ENCODE measurements around the gene FRMD8.

The FRMD8 gene

GRCh38 chr11:65400307-65401072, 14.1 kb downstream of the FRMD8 start:
- Mint-ChIP-seq H3K4me1 (peaks cover 12% of the 10 kb centered on the region), H3K4me3 (no peak overlapping the region), H3K36me3 (ENCODE audit: low read depth) (peaks cover 28% of the 10 kb centered on the region), H3K9me3 (no peaks in the 10 kb centered on the region), H3K27me3 (ENCODE audit: low read depth) (no peaks in the 10 kb centered on the region), H3K27ac (no peak overlapping the region)
- TF ChIP-seq, protein P1, sequence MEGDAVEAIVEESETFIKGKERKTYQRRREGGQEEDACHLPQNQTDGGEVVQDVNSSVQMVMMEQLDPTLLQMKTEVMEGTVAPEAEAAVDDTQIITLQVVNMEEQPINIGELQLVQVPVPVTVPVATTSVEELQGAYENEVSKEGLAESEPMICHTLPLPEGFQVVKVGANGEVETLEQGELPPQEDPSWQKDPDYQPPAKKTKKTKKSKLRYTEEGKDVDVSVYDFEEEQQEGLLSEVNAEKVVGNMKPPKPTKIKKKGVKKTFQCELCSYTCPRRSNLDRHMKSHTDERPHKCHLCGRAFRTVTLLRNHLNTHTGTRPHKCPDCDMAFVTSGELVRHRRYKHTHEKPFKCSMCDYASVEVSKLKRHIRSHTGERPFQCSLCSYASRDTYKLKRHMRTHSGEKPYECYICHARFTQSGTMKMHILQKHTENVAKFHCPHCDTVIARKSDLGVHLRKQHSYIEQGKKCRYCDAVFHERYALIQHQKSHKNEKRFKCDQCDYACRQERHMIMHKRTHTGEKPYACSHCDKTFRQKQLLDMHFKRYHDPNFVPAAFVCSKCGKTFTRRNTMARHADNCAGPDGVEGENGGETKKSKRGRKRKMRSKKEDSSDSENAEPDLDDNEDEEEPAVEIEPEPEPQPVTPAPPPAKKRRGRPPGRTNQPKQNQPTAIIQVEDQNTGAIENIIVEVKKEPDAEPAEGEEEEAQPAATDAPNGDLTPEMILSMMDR (IDR thresholded peaks at IDR 0.05; ENCODE audit: unreplicated experiment in 3 of 3) = no peak

DNA sequence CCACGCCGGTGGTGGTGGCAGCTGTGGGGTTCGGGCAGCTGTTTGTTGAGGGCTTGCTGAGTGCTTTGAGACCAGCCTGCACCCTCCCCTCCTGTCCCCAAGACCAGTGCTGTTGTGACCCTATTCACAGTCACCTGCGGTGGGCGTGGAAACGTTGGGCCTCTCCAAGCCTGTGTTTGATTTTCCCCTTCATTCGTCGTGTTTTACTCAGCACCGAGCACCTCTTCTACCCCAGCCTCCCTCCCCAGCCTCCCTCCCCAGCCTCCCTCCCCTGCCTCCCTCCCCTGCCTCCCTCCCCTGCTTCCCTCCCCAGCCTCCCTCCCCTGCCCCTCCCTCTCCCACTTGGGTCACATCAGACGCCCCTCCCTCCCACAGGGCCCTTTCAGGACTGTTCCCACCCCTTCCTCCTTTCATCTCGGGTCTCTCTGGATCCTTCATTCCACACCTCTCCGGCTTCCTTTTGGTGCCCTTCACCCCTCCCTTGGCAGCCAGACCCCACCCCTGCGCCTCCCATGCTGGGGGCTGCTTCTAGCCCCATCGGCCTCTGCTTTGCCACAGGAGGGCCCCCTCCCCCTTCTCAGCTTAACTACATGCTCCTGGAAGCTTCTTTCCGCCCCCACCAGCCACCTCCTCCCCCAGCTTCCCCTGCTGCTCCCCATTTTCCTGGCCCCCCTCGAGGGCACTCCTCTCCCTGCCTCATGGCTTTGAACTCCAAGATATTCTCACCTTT, 14.8 kb downstream of the FRMD8 start:
- H3K4me1 Mint-ChIP-seq = peaks cover 12% of the 10 kb centered on the region
- peaks cover 28% of the 10 kb centered on the region for H3K36me3 Mint-ChIP-seq (ENCODE audit: low read depth)
- H3K9me3 Mint-ChIP-seq = no peaks in the 10 kb centered on the region
- no peaks in the 10 kb centered on the region for H3K27me3 Mint-ChIP-seq (ENCODE audit: low read depth)
- TF ChIP-seq, protein P1 (IDR thresholded peaks at IDR 0.05; ENCODE audit: unreplicated experiment in 3 of 3) = no peak
- H3K27ac Mint-ChIP-seq = peak overlapping the region in 1 of 3 experiments; percentile 35
- H3K4me3 Mint-ChIP-seq = no peak overlapping the region

DNA sequence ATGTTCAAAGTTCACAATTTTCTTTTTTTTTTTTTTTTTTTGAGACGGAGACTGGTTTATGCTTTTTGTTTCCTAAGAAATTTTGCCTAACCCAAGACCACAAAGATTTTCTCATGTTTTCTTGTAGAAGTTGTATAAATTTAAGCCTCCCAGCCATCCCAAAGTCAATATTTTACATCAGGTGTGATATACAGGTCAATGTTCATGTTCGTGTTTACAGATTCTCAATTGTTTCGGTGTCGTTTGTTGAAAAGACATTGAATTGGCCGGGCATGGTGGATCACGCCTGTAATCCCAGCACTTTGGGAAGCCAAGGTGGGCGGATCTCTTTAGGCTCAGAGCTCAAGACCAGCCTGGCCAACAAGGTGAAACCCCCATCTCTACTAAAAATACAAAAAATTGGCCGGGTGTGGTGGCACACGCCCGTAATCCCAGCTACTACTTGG, 15.4 kb downstream of the FRMD8 start:
- H3K4me3 Mint-ChIP-seq = no peak overlapping the region
- H3K9me3 Mint-ChIP-seq = no peaks in the 10 kb centered on the region
- H3K27me3 Mint-ChIP-seq (ENCODE audit: low read depth) = no peaks in the 10 kb centered on the region
- peaks cover 12% of the 10 kb centered on the region for H3K4me1 Mint-ChIP-seq
- H3K27ac Mint-ChIP-seq = peak overlapping the region in 1 of 3 experiments; percentile 35
- peaks cover 28% of the 10 kb centered on the region for H3K36me3 Mint-ChIP-seq (ENCODE audit: low read depth)
- TF ChIP-seq, protein P1 (IDR thresholded peaks at IDR 0.05; ENCODE audit: unreplicated experiment in 3 of 3) = no peak

DNA sequence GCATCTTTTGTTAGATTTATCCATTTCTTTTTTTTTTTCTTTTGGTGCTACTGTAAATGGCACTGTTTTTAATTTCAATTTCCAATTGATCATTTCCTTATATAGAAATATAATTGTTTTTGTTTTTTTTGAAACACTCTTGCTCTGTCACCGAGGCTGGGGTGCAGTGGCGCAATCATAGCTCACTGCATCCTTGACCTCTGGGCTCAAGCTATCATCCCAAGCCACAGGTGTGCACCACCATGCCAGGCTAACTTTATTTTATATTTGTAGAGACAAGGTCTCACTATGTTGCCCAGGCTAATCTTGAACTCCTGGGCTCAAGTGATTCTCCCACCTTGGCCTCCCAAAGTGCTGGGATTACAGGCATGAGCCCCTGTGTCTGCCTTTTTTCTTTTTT, 16.4 kb downstream of the FRMD8 start:
- H3K36me3 Mint-ChIP-seq (ENCODE audit: low read depth) = peaks cover 21% of the 10 kb centered on the region
- no peaks in the 10 kb centered on the region for H3K9me3 Mint-ChIP-seq
- H3K27ac Mint-ChIP-seq = no peak overlapping the region
- H3K27me3 Mint-ChIP-seq (ENCODE audit: low read depth) = no peaks in the 10 kb centered on the region
- no peak overlapping the region for H3K4me3 Mint-ChIP-seq
- H3K4me1 Mint-ChIP-seq = peaks cover 7% of the 10 kb centered on the region
- TF ChIP-seq, protein P1 (IDR thresholded peaks at IDR 0.05; ENCODE audit: unreplicated experiment in 3 of 3) = no peak

DNA sequence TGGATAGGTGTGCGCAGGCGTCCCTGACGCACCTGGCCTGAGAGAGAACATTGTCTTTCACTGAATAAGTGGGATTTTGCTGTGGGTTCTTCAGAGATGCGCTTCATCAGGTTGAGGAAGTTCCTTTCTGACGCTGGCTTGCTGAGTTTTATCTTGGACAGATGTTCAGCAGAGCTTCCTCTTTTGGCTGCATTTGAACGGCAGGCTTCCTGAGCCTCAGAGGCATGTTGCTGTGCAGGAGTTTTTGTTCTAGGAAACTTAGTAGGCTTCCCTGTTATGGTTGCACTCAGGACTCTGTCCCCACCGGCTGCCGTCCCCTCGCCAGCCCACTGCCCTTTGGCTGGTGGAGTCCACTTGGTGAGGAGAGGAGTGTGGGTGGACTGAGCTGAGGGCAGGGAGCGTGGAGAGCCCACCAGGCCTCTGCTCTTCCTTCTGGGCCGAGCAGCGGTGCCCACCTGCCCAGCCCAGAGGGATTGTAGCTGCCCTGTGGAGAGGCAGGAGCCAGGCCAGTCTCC, 17.2 kb downstream of the FRMD8 start:
- H3K9me3 Mint-ChIP-seq = no peaks in the 10 kb centered on the region
- H3K36me3 Mint-ChIP-seq (ENCODE audit: low read depth) = peaks cover 19% of the 10 kb centered on the region
- H3K4me1 Mint-ChIP-seq = peaks cover 2% of the 10 kb centered on the region
- H3K27me3 Mint-ChIP-seq (ENCODE audit: low read depth) = no peaks in the 10 kb centered on the region
- no peak overlapping the region for H3K4me3 Mint-ChIP-seq
- TF ChIP-seq, protein P1 (IDR thresholded peaks at IDR 0.05; ENCODE audit: unreplicated experiment in 3 of 3) = no peak
- no peak overlapping the region for H3K27ac Mint-ChIP-seq
